GM12878 (cell line): Measurements from ENCODE around the gene CBLN3. TPM values are rescaled to one million over a fixed set of nuclear protein-coding genes. Genes with fewer than 3 reads are reported as not detected.

Experiments
- BCL11A ChIP-seq: IDR thresholded peaks from 2 replicates; pipeline ENCODE4 v1.6.1; 2011; ENCODE audit warnings: low read depth, low read length
- FOXM1 ChIP-seq: IDR thresholded peaks from 2 replicates; pipeline ENCODE4 v1.6.1; 2012; ENCODE audit warnings: low read depth, mild to moderate bottlenecking, inconsistent platforms, low read length, moderate library complexity
- GABPA ChIP-seq: IDR thresholded peaks from 2 replicates; pipeline ENCODE4 v1.6.1; 2014; ENCODE audit warnings: antibody characterized with exemption, low read depth, mild to moderate bottlenecking, inconsistent platforms
- JUNB ChIP-seq: IDR thresholded peaks from 2 replicates; pipeline ENCODE4 v1.6.1; 2016; ENCODE audit warnings: antibody characterized with exemption, mild to moderate bottlenecking
- MEF2B ChIP-seq: fragments of 450-650 bp; IDR thresholded peaks from 2 replicates; pipeline ENCODE4 v1.6.1; 2018; ENCODE audit warnings: mild to moderate bottlenecking, moderate library complexity; ENCODE audit not compliant: partially characterized antibody, poor library complexity, severe bottlenecking
- MYB ChIP-seq: fragments of 150-350 bp; IDR thresholded peaks from 2 replicates; pipeline ENCODE4 v1.6.1; 2014; ENCODE audit warnings: mild to moderate bottlenecking, low read depth, low read length, borderline replicate concordance
- NFIC ChIP-seq: IDR thresholded peaks from 2 replicates; pipeline ENCODE4 v1.6.1; 2012; ENCODE audit warnings: low read depth, mild to moderate bottlenecking, inconsistent platforms, low read length, moderate library complexity
- PAX8 ChIP-seq: fragments of 450-650 bp; IDR thresholded peaks from 2 replicates; pipeline ENCODE4 v1.6.1; 2017; ENCODE audit warnings: mild to moderate bottlenecking, moderate library complexity
- PBX3 ChIP-seq: IDR thresholded peaks from 2 replicates; pipeline ENCODE4 v1.6.1; 2011; ENCODE audit warnings: mild to moderate bottlenecking, low read depth, low read length, moderate library complexity; ENCODE audit not compliant: insufficient replicate concordance
- RUNX3 ChIP-seq: IDR thresholded peaks from 2 replicates; pipeline ENCODE4 v1.6.1; 2012; ENCODE audit warnings: low read length, inconsistent platforms
- TCF12 ChIP-seq: IDR thresholded peaks from 2 replicates; pipeline ENCODE4 v1.6.1; 2011; ENCODE audit warnings: low read depth, mild to moderate bottlenecking, low read length
- TCF7 ChIP-seq: IDR thresholded peaks from 2 replicates; pipeline ENCODE4 v1.6.1; 2014; ENCODE audit warnings: antibody characterized with exemption, borderline replicate concordance
- YBX1 ChIP-seq: fragments of 450-650 bp; IDR thresholded peaks from 2 replicates; pipeline ENCODE4 v1.6.1; 2016; ENCODE audit warnings: antibody characterized with exemption
- ZBED1 ChIP-seq: IDR thresholded peaks from 2 replicates; pipeline ENCODE4 v1.6.1; 2016; ENCODE audit warnings: borderline replicate concordance
- ZBTB11 ChIP-seq: fragments of 450-650 bp; formaldehyde crosslinking; IDR thresholded peaks from 2 replicates; pipeline ENCODE4 v1.5.0; 2022; ENCODE audit warnings: mild to moderate bottlenecking, missing genetic modification characterization
- ZNF622 ChIP-seq: fragments of 450-650 bp; IDR thresholded peaks from 2 replicates; pipeline ENCODE4 v1.6.1; 2017; ENCODE audit warnings: mild to moderate bottlenecking, inconsistent platforms
- polyA plus RNA-seq, 11 experiments: library from polyadenylated mRNA; depleted of rRNA in 4 of 11; unstranded in 6 of 11; stranded (reverse) in 5 of 11; fragments of >200 nt; fragmentation: Nextera tagmentation in 4 of 11; fragmentation: Illumina TruSeq in 1 of 11; extraction: Ambion mirVana in 4 of 11; extraction: Trizol in 1 of 11; gene quantifications; 1 replicate in 1 of 11; 2 replicates in 10 of 11; pipeline versions ENCODE4 v1.2.1 to v1.2.3, GENCODE V29; 2011 to 2016; ENCODE audit warnings: inconsistent platforms in 2 of 11, missing spikeins in 2 of 11, low read depth in 1 of 11
- total RNA-seq, 4 experiments: library from RNA; depleted of rRNA in 3 of 4; stranded (reverse); fragments of >200 nt in 3 of 4; fragmentation: Illumina TruSeq in 1 of 4; extraction: Trizol in 1 of 4; gene quantifications; 2 replicates each; pipeline versions ENCODE4 v1.2.1 to v1.2.3, GENCODE V29; 2013 to 2021

The CBLN3 gene
- total and polyA plus RNA-seq, 10 of the 15 experiments (the other 5 are each of a cell fraction or from before 2014, with no cell fraction given): 0.16 to 4.9 (median 1.3) TPM

GRCh38 chr14:24463017-24463883 is 33.8 kb upstream of the CBLN3 start (continued):
- TF ChIP-seq ZBTB11 (CRISPR knock-in tag) (no peak), TCF12 (peak; percentile 17; the same call in 1 of the 2 replicates), NFIC (peak; percentile 65; the same call in 1 of the 2 replicates), GABPA (no peak), JUNB (peak; percentile 51; the same call in 1 of the 2 replicates), FOXM1 (peak; percentile 46; the same call in 1 of the 2 replicates), PAX8 (no peak), BCL11A (no peak), MYB (no peak), RUNX3 (peak; percentile 26; the same call in 1 of the 2 replicates), TCF7 (0 out of 2 replicates have a peak, but pooled peaks have one; percentile 29), YBX1 (no peak), ZBED1 (no peak; the same call in 1 of the 2 replicates), MEF2B (peak; percentile 17), ZNF622 (no peak), PBX3 (no peak)
- TF ChIP-seq, all 136 proteins: peak for 11
